ENCODE measurements around the gene GALNT5.

The GALNT5 gene

DNA sequence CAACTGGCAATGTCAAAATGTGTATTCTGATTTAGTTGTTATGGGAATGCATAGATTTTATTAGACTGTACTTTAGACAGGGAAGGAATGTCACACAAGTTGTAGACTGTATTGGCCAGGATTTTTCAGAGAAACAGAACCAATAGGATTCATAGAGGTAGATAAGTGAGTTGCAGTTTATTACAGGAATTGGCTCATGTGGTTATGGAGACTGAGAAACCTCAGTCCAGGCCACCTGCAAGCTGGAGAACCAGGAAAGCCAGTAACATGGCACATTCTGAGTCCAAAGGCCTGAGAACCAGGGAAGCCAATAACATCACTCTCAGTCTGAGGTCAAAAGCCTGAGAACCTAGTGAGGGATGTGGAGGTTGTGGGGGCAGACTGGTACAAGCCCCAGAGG is 1.8 kb upstream of the GALNT5 start:
- Histone ChIP-seq H3K4me2 (ENCODE audit: insufficient read depth, low read length, poor library complexity, severe bottlenecking) (no peak overlapping the region), H3K18ac (ENCODE audit: low read length) (no peak overlapping the region), H3K27ac (replicated peaks; ENCODE audit: low read length) (no peak overlapping the region), H2BK12ac (ENCODE audit: low read length) (no peak overlapping the region), H3K4me3 (ENCODE audit: low read length in 2 of 2) (no peak overlapping the region), H2BK5ac (ENCODE audit: low read length) (no peak overlapping the region), H3K79me1 (ENCODE audit: low read depth, low read length) (no peaks in the 10 kb centered on the region), H3K23ac (ENCODE audit: low read depth, low read length, poor library complexity) (no peak overlapping the region), H3K9ac (ENCODE audit: low read depth, low read length, poor library complexity) (no peak overlapping the region), H2BK120ac (ENCODE audit: low read depth, low read length) (no peak overlapping the region), H2AK5ac (ENCODE audit: low read depth, low read length) (no peak overlapping the region), H4K91ac (ENCODE audit: low read depth, low read length, poor library complexity) (no peak overlapping the region), H3K36me3 (replicated peaks in 1 of 2; ENCODE audit: control insufficient read depth in 2 of 2, insufficient read depth in 2 of 2, low read length in 2 of 2) (no peaks in the 10 kb centered on the region), H2BK15ac (ENCODE audit: low read length) (no peak overlapping the region), H3K14ac (ENCODE audit: low read length) (no peak overlapping the region), H3K9me3 (replicated peaks in 1 of 2; ENCODE audit: control insufficient read depth in 2 of 2, insufficient read depth in 1 of 2, low read depth in 1 of 2, low read length in 2 of 2) (no peaks in the 10 kb centered on the region), H3K27me3 (ENCODE audit: control insufficient read depth in 3 of 3, insufficient read depth in 3 of 3, low read depth in 1 of 3, low read length in 3 of 3) (peaks cover 0 to 4% (median 0%) of the 10 kb centered on the region in 3 experiments), H4K8ac (ENCODE audit: low read depth, low read length) (no peak overlapping the region), H3K4me1 (ENCODE audit: control insufficient read depth in 2 of 2, insufficient read depth in 1 of 2, low read depth in 1 of 2, low read length in 2 of 2) (peaks cover 2 to 8% of the 10 kb centered on the region in 2 donors), H2AFZ (ENCODE audit: low read length) (no peak overlapping the region), H3K4ac (ENCODE audit: low read length) (no peak overlapping the region)
- DNase-seq (ENCODE audit: low spot score) = no peak

DNA sequence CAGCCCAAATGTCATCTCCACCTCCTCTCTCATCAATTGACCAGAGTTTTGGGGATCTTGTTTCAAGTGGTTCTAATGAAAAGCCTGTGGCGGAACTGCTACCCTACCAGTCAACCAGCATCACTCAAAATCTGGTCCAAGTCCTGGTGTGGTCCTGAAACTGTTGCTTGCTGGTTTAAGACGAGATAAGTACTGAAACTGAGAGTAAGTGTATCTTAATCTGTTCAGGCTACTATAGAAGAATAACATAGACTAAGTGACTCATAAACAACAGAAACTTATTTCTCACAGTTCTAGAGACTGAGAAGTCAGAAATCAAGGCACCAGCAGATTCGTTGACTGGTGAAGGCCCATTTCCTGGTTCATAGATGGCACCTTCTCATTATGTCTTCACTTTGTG is 879 bp upstream of the GALNT5 start:
- Histone ChIP-seq H2BK5ac (ENCODE audit: low read length) (no peak overlapping the region), H3K9me3 (replicated peaks in 1 of 2; ENCODE audit: control insufficient read depth in 2 of 2, insufficient read depth in 1 of 2, low read depth in 1 of 2, low read length in 2 of 2) (no peaks in the 10 kb centered on the region), H3K36me3 (replicated peaks in 1 of 2; ENCODE audit: control insufficient read depth in 2 of 2, insufficient read depth in 2 of 2, low read length in 2 of 2) (no peaks in the 10 kb centered on the region), H2AFZ (ENCODE audit: low read length) (no peak overlapping the region), H3K4me2 (ENCODE audit: insufficient read depth, low read length, poor library complexity, severe bottlenecking) (no peak overlapping the region), H4K91ac (ENCODE audit: low read depth, low read length, poor library complexity) (no peak overlapping the region), H3K27ac (replicated peaks; ENCODE audit: low read length) (no peak overlapping the region), H3K18ac (ENCODE audit: low read length) (no peak overlapping the region), H3K4ac (ENCODE audit: low read length) (no peak overlapping the region), H3K4me3 (ENCODE audit: low read length in 2 of 2) (no peak overlapping the region), H3K23ac (ENCODE audit: low read depth, low read length, poor library complexity) (no peak overlapping the region), H3K14ac (ENCODE audit: low read length) (no peak overlapping the region), H3K4me1 (ENCODE audit: control insufficient read depth in 2 of 2, insufficient read depth in 1 of 2, low read depth in 1 of 2, low read length in 2 of 2) (peaks cover 2 to 12% of the 10 kb centered on the region in 2 donors), H3K9ac (ENCODE audit: low read depth, low read length, poor library complexity) (no peak overlapping the region), H2BK120ac (ENCODE audit: low read depth, low read length) (no peak overlapping the region), H3K79me1 (ENCODE audit: low read depth, low read length) (no peaks in the 10 kb centered on the region), H3K27me3 (ENCODE audit: control insufficient read depth in 3 of 3, insufficient read depth in 3 of 3, low read depth in 1 of 3, low read length in 3 of 3) (peaks cover 0 to 4% (median 0%) of the 10 kb centered on the region in 3 experiments), H4K8ac (ENCODE audit: low read depth, low read length) (no peak overlapping the region), H2BK12ac (ENCODE audit: low read length) (no peak overlapping the region), H2BK15ac (ENCODE audit: low read length) (no peak overlapping the region), H2AK5ac (ENCODE audit: low read depth, low read length) (no peak overlapping the region)
- no CpG with 5 or more reads among the region's 3 CpGs for WGBS, 2 donors (ENCODE audit: extremely low coverage in 2 of 2, insufficient read length in 2 of 2, insufficient replicate concordance in 1 of 2)
- DNase-seq (ENCODE audit: low spot score) = no peak

DNA sequence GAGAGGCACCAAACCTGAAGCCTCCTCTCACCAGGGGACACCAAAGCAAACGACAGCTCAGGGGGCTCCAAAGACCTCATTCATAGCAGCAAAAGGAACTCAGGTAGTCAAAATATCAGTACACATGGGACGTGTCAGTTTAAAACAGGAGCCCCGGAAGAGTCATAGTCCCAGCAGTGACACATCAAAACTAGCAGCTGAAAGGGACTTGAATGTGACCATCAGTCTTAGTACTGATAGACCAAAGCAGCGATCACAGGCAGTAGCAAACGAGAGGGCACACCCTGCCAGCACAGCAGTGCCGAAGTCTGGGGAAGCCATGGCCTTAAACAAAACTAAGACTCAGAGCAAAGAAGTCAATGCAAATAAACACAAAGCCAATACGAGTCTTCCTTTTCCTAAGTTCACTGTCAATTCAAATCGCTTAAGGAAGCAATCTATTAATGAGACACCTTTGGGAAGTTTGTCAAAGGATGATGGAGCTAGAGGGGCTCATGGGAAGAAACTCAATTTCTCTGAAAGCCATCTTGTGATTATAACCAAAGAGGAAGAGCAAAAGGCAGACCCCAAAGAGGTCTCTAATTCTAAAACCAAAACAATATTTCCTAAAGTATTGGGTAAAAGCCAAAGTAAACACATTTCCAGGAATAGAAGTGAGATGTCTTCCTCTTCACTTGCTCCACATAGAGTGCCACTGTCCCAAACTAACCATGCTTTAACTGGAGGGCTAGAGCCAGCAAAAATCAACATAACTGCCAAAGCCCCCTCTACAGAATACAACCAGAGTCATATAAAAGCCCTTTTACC is 1.2 kb downstream of the GALNT5 start:
- Histone ChIP-seq H3K4me1 (ENCODE audit: control insufficient read depth in 2 of 2, insufficient read depth in 1 of 2, low read depth in 1 of 2, low read length in 2 of 2) (peaks cover 2 to 12% of the 10 kb centered on the region in 2 donors), H2BK12ac (ENCODE audit: low read length) (no peak overlapping the region), H3K18ac (ENCODE audit: low read length) (no peak overlapping the region), H4K8ac (ENCODE audit: low read depth, low read length) (no peak overlapping the region), H2BK5ac (ENCODE audit: low read length) (no peak overlapping the region), H2BK120ac (ENCODE audit: low read depth, low read length) (no peak overlapping the region), H3K4me3 (ENCODE audit: low read length in 2 of 2) (no peak overlapping the region), H2AFZ (ENCODE audit: low read length) (peak overlapping the region; percentile 67), H3K4me2 (ENCODE audit: insufficient read depth, low read length, poor library complexity, severe bottlenecking) (no peak overlapping the region), H3K23ac (ENCODE audit: low read depth, low read length, poor library complexity) (no peak overlapping the region), H2BK15ac (ENCODE audit: low read length) (no peak overlapping the region), H3K79me1 (ENCODE audit: low read depth, low read length) (no peaks in the 10 kb centered on the region), H4K91ac (ENCODE audit: low read depth, low read length, poor library complexity) (no peak overlapping the region), H3K27me3 (ENCODE audit: control insufficient read depth in 3 of 3, insufficient read depth in 3 of 3, low read depth in 1 of 3, low read length in 3 of 3) (peaks cover 0 to 4% (median 0%) of the 10 kb centered on the region in 3 experiments), H2AK5ac (ENCODE audit: low read depth, low read length) (no peak overlapping the region), H3K9me3 (replicated peaks in 1 of 2; ENCODE audit: control insufficient read depth in 2 of 2, insufficient read depth in 1 of 2, low read depth in 1 of 2, low read length in 2 of 2) (no peaks in the 10 kb centered on the region), H3K27ac (replicated peaks; ENCODE audit: low read length) (no peak overlapping the region), H3K36me3 (replicated peaks in 1 of 2; ENCODE audit: control insufficient read depth in 2 of 2, insufficient read depth in 2 of 2, low read length in 2 of 2) (no peaks in the 10 kb centered on the region), H3K9ac (ENCODE audit: low read depth, low read length, poor library complexity) (no peak overlapping the region), H3K4ac (ENCODE audit: low read length) (no peak overlapping the region), H3K14ac (ENCODE audit: low read length) (no peak overlapping the region)
- WGBS, 2 donors (ENCODE audit: extremely low coverage in 2 of 2, insufficient read length in 2 of 2, insufficient replicate concordance in 1 of 2) = no CpG with 5 or more reads among the region's 8 CpGs
- DNase-seq (ENCODE audit: low spot score) = no peak

DNA sequence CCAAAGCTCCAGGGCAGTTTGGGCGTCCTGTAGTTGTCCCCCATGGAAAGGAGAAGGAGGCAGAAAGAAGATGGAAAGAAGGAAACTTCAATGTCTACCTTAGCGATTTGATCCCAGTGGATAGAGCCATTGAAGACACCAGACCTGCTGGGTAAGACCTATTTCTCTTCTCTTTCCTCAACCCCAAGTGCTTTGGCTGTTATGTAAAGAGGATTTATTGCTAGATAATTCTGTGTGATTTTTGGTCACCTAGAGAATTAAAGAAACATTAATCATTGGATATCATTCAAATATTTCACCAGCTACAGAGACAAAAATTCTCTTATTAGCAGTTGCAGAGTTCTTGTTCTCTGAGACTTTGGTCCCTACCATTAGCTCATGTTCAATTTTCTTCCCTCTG is 1.9 kb downstream of the GALNT5 start:
- Histone ChIP-seq H3K9ac (ENCODE audit: low read depth, low read length, poor library complexity) (no peak overlapping the region), H3K4me3 (ENCODE audit: low read length in 2 of 2) (no peak overlapping the region), H2BK120ac (ENCODE audit: low read depth, low read length) (no peak overlapping the region), H2AFZ (ENCODE audit: low read length) (no peak overlapping the region), H3K36me3 (replicated peaks in 1 of 2; ENCODE audit: control insufficient read depth in 2 of 2, insufficient read depth in 2 of 2, low read length in 2 of 2) (no peaks in the 10 kb centered on the region), H2BK15ac (ENCODE audit: low read length) (no peak overlapping the region), H3K4ac (ENCODE audit: low read length) (no peak overlapping the region), H3K27ac (replicated peaks; ENCODE audit: low read length) (no peak overlapping the region), H3K27me3 (ENCODE audit: control insufficient read depth in 3 of 3, insufficient read depth in 3 of 3, low read depth in 1 of 3, low read length in 3 of 3) (peaks cover 0 to 4% (median 0%) of the 10 kb centered on the region in 3 experiments), H3K14ac (ENCODE audit: low read length) (no peak overlapping the region), H3K9me3 (replicated peaks in 1 of 2; ENCODE audit: control insufficient read depth in 2 of 2, insufficient read depth in 1 of 2, low read depth in 1 of 2, low read length in 2 of 2) (no peaks in the 10 kb centered on the region), H3K79me1 (ENCODE audit: low read depth, low read length) (no peaks in the 10 kb centered on the region), H2BK5ac (ENCODE audit: low read length) (no peak overlapping the region), H3K4me2 (ENCODE audit: insufficient read depth, low read length, poor library complexity, severe bottlenecking) (no peak overlapping the region), H2BK12ac (ENCODE audit: low read length) (no peak overlapping the region), H2AK5ac (ENCODE audit: low read depth, low read length) (no peak overlapping the region), H3K4me1 (ENCODE audit: control insufficient read depth in 2 of 2, insufficient read depth in 1 of 2, low read depth in 1 of 2, low read length in 2 of 2) (peaks cover 2 to 12% of the 10 kb centered on the region in 2 donors), H4K8ac (ENCODE audit: low read depth, low read length) (no peak overlapping the region), H4K91ac (ENCODE audit: low read depth, low read length, poor library complexity) (no peak overlapping the region), H3K23ac (ENCODE audit: low read depth, low read length, poor library complexity) (no peak overlapping the region), H3K18ac (ENCODE audit: low read length) (no peak overlapping the region)
- WGBS, 2 donors (ENCODE audit: extremely low coverage in 2 of 2, insufficient read length in 2 of 2, insufficient replicate concordance in 1 of 2) = no CpG with 5 or more reads among the region's 2 CpGs
- DNase-seq (ENCODE audit: low spot score) = no peak
